T-cell (primary cell): ENCODE results near the gene CLCN2. TPM values are rescaled to one million over a fixed set of nuclear protein-coding genes. Genes with fewer than 3 reads are reported as not detected.
A peak's percentile ranks its signal among the peaks of the same experiment; 100 is the strongest.

Experiments
- ATAC-seq, 4 experiments: fragments of 200-7000 bp in 3 of 4; fragments of 150-1000 bp in 1 of 4; cut with Tn5 transposase; replicated peaks in 1 of 4; 1 replicate in 3 of 4; 2 replicates in 1 of 4; pipeline ENCODE4 v1.10.0; 2021; ENCODE audit warnings: moderate library complexity in 3 of 4, mild to moderate bottlenecking in 2 of 4, moderate number of reproducible peaks in 1 of 4
- CTCF ChIA-PET, 2 donors: fragments of 300-600 bp; sonication (Branson Sonifier 250); formaldehyde crosslinking; loops; one replicate each; lab custom pipeline; 2022; ENCODE audit warnings: antibody characterized with exemption in 2 of 2; lab: Charles Lee
- POLR2A ChIA-PET, 2 donors: fragments of 300-600 bp; sonication (Branson Sonifier 250); formaldehyde crosslinking; loops; one replicate each; lab custom pipeline; 2022; ENCODE audit warnings: antibody characterized with exemption in 2 of 2; lab: Charles Lee
- DNase-seq, 35 experiments: peaks; one replicate each; pipeline versions ENCODE4 v3.0.0 to v3.0.0-alpha.2; 2013 to 2023
- H3K27ac ChIP-seq: one replicate; pipeline ENCODE4 v1.5.1; 2013; ENCODE audit warnings: low read length
- H3K27me3 ChIP-seq, 2 experiments: replicated peaks in 1 of 2; 1 replicate in 1 of 2; 2 replicates in 1 of 2; pipeline versions ENCODE4 v1.6.1 to v1.7.0; 2013; ENCODE audit warnings: low read length in 1 of 2, mixed read lengths in 1 of 2; ENCODE audit not compliant: control insufficient read depth in 2 of 2, insufficient read depth in 2 of 2; ENCODE audit errors: extremely low read depth in 1 of 2
- H3K36me3 ChIP-seq, 2 donors: 1 replicate in 1 of 2; 2 replicates in 1 of 2; pipeline versions ENCODE4 v1.6.1 to v1.7.0; 2013; ENCODE audit warnings: low read length in 1 of 2; ENCODE audit not compliant: control insufficient read depth in 2 of 2, insufficient read depth in 1 of 2; ENCODE audit errors: extremely low read depth in 1 of 2
- H3K4me1 ChIP-seq, 2 experiments: 1 replicate in 1 of 2; 2 replicates in 1 of 2; pipeline versions ENCODE4 v1.6.1 to v1.7.0; 2013; ENCODE audit warnings: low read length in 2 of 2, mixed read lengths in 1 of 2; ENCODE audit not compliant: insufficient read depth in 2 of 2, control insufficient read depth in 1 of 2; ENCODE audit errors: extremely low read depth in 1 of 2
- H3K4me3 ChIP-seq, 2 donors: 1 replicate in 1 of 2; 2 replicates in 1 of 2; pipeline versions ENCODE4 v1.5.1 to v1.7.0; 2013; ENCODE audit warnings: mild to moderate bottlenecking in 2 of 2, low read length in 1 of 2, moderate library complexity in 1 of 2; ENCODE audit not compliant: control insufficient read depth in 1 of 2; ENCODE audit errors: extremely low read depth in 1 of 2
- H3K9me3 ChIP-seq: 2 replicates; pipeline ENCODE4 v1.7.0; 2013
- H3K27ac Mint-ChIP-seq, 2 donors: one replicate each; pipeline ENCODE4 v1.8.0; 2020 to 2021; ENCODE audit warnings: mild to moderate bottlenecking in 2 of 2, mixed read lengths in 2 of 2
- H3K27me3 Mint-ChIP-seq, 2 donors: one replicate each; pipeline ENCODE4 v1.8.0; 2021 to 2022; ENCODE audit warnings: mixed read lengths in 2 of 2
- H3K36me3 Mint-ChIP-seq: one replicate; pipeline ENCODE4 v1.8.0; 2021; ENCODE audit warnings: mixed read lengths
- H3K4me1 Mint-ChIP-seq, 3 donors: one replicate each; pipeline ENCODE4 v1.8.0; 2020 to 2022; ENCODE audit warnings: mixed read lengths in 3 of 3, mild to moderate bottlenecking in 1 of 3
- H3K4me3 Mint-ChIP-seq, 3 donors: one replicate each; pipeline ENCODE4 v1.8.0; 2020 to 2022; ENCODE audit warnings: mild to moderate bottlenecking in 3 of 3, mixed read lengths in 3 of 3, moderate library complexity in 3 of 3
- H3K9me3 Mint-ChIP-seq, 3 donors: one replicate each; pipeline ENCODE4 v1.8.0; 2020 to 2022; ENCODE audit warnings: mixed read lengths in 3 of 3
- WGBS: methylation state at CpG from one replicate; pipeline ENCODE4 v1.1.5; 2013; ENCODE audit warnings: missing lambda C conversion rate; ENCODE audit not compliant: insufficient coverage; 5-methylcytosine and 5-hydroxymethylcytosine counted together
- total RNA-seq, 35 experiments: library from RNA in 6 of 35; stranded (reverse) in 6 of 35; fragments of 120-200 nt in 1 of 35; gene quantifications; one replicate each; pipeline versions ENCODE4 v1.2.1 to v1.2.4 and lab custom pipeline; 2013 to 2026

Gene CLCN2
- total RNA-seq, 5 donors from 2014 or later (not counting 1 experiment from before 2014, with no cell fraction given): 3.2 to 5.9 (median 4.6) TPM

- Mint-ChIP-seq H3K4me3 (peak overlapping the region; percentile 63 to 75 (median 68)), H3K9me3 (no peaks in the 10 kb centered on the region), H3K4me1 (peaks cover 6 to 18% (median 12%) of the 10 kb centered on the region in 3 donors), H3K27ac (no peak overlapping the region), H3K36me3 (no peaks in the 10 kb centered on the region), H3K27me3 (peaks cover 51 to 74% of the 10 kb centered on the region in 2 donors)
- ChIA-PET POLR2A (interaction anchor here in 1 of 2 donors (0.6 kb wide), 1 partner anchor 17 kb away, joined by 3 read pairs; no protein-coding TSS in a partner anchor), CTCF (interaction anchor here in 1 of 2 donors (0.6 kb wide), 1 partner anchor 384 kb away, joined by 6 read pairs; no protein-coding TSS in a partner anchor)
- Histone ChIP-seq H3K4me1 (peaks cover 2 to 14% of the 10 kb centered on the region in 2 experiments), H3K27me3 (peaks cover 4 to 84% of the 10 kb centered on the region in 2 experiments), H3K27ac (no peak overlapping the region), H3K9me3 (no peaks in the 10 kb centered on the region), H3K36me3 (no peaks in the 10 kb centered on the region), H3K4me3 (peak overlapping the region; percentile 3 to 75)
- DNase-seq (no peak), ATAC-seq (peak in 3 of 4 experiments; percentile 29 to 38 (median 34))
- WGBS: 12% methylated on average over 38 of the region's 55 CpGs
Measured at GRCh38 chr3:184381261-184382224, 20.1 kb upstream of the CLCN2 start.

DNA sequence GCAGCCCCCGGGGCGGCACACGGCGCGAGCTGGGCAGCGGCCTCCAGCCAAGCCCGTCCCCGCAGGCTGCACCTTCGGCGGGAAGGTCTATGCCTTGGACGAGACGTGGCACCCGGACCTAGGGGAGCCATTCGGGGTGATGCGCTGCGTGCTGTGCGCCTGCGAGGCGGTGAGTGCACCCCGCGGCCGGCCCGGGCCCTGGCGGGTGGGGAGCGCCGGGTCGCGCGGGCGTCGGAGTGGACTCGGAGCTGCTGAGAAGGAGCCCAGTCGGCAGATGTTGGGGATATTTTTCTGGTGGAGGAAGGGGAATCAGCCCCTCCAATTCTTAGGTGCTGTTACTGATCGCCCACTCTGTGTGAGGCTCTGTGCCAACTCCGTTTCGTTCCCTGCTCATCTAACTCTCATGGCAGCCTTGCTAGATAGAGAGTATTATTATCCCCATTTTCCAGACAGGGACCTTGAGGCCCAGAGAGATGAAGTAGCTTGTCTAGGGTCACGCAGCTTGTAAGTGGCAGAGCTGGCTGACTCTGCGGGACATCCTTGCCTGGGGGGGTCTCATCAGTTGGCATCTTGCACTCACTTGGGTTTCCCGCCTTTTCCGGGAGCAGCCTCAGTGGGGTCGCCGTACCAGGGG, 19.3 kb upstream of the CLCN2 start:
- Mint-ChIP-seq H3K36me3 (no peaks in the 10 kb centered on the region), H3K27me3 (peaks cover 56 to 78% of the 10 kb centered on the region in 2 donors), H3K27ac (no peak overlapping the region), H3K4me3 (peak overlapping the region; percentile 63 to 75 (median 68)), H3K4me1 (peaks cover 6 to 18% (median 12%) of the 10 kb centered on the region in 3 donors), H3K9me3 (no peaks in the 10 kb centered on the region)
- H3K27me3 ChIP-seq: peaks cover 4 to 84% of the 10 kb centered on the region in 2 experiments
- peak overlapping the region; percentile 15 to 75 for H3K4me3 ChIP-seq
- no peaks in the 10 kb centered on the region for H3K9me3 ChIP-seq
- ATAC-seq (peak; percentile 45 to 72 (median 50)), DNase-seq (peak in 3 of 35 experiments; percentile 18 to 35 (median 31))
- peaks cover 2 to 14% of the 10 kb centered on the region in 2 experiments for H3K4me1 ChIP-seq
- WGBS: 8% methylated on average over 32 of the region's 42 CpGs
- CTCF ChIA-PET: interaction anchor here in 1 of 2 donors (0.6 kb wide), 1 partner anchor 385 kb away, joined by 6 read pairs; no protein-coding TSS in a partner anchor
- no peak overlapping the region for H3K27ac ChIP-seq
- H3K36me3 ChIP-seq: no peaks in the 10 kb centered on the region
- POLR2A ChIA-PET: interaction anchor here in 1 of 2 donors (0.6 kb wide), 1 partner anchor 17 kb away, joined by 3 read pairs; no protein-coding TSS in a partner anchor

GRCh38 chr3:184380185-184380626, 18.8 kb upstream of the CLCN2 start:
- Histone ChIP-seq H3K27ac (no peak overlapping the region), H3K9me3 (no peaks in the 10 kb centered on the region), H3K36me3 (no peaks in the 10 kb centered on the region), H3K4me1 (peaks cover 2 to 14% of the 10 kb centered on the region in 2 experiments), H3K27me3 (peaks cover 4 to 82% of the 10 kb centered on the region in 2 experiments), H3K4me3 (no peak overlapping the region)
- no peak overlapping the region for H3K27ac Mint-ChIP-seq
- H3K4me3 Mint-ChIP-seq: peak overlapping the region in 1 of 3 donors; percentile 68
- WGBS: 1% methylated on average over 47 of the region's 62 CpGs
- CTCF ChIA-PET: no interaction called here
- peaks cover 60 to 77% of the 10 kb centered on the region in 2 donors for H3K27me3 Mint-ChIP-seq
- H3K36me3 Mint-ChIP-seq: no peaks in the 10 kb centered on the region
- no peaks in the 10 kb centered on the region for H3K9me3 Mint-ChIP-seq
- peak in 4 of 35 experiments; percentile 9 to 36 (median 26) for DNase-seq
- peaks cover 6 to 18% (median 12%) of the 10 kb centered on the region in 3 donors for H3K4me1 Mint-ChIP-seq
- POLR2A ChIA-PET: no interaction called here
- peak; percentile 41 to 55 (median 46) for ATAC-seq

GRCh38 chr3:184379358-184380184, 18.2 kb upstream of the CLCN2 start, which contains the start of gene CHRD:
Gene CHRD (plus strand): TSS chr3:184380054. CDS start chr3:184380319, 265 bp downstream.
- no peaks in the 10 kb centered on the region for H3K9me3 Mint-ChIP-seq
- H3K4me3 ChIP-seq: peak within 1 kb of the TSS; percentile 15 to 75
- H3K27ac ChIP-seq: no peak within 1 kb of the TSS
- peaks cover 4 to 75% of the 10 kb centered on the region in 2 experiments for H3K27me3 ChIP-seq
- H3K27ac Mint-ChIP-seq: peak within 1 kb of the TSS in 1 of 2 donors; percentile 63
- H3K4me1 ChIP-seq: peaks cover 2 to 14% of the 10 kb centered on the region in 2 experiments
- H3K36me3 Mint-ChIP-seq: no peaks in the 10 kb centered on the region
- H3K36me3 ChIP-seq: no peaks in the 10 kb centered on the region
- H3K9me3 ChIP-seq: no peaks in the 10 kb centered on the region
- peaks cover 57 to 71% of the 10 kb centered on the region in 2 donors for H3K27me3 Mint-ChIP-seq
- ChIA-PET POLR2A (no interaction called here), CTCF (no interaction called here)
- peaks cover 6 to 18% (median 12%) of the 10 kb centered on the region in 3 donors for H3K4me1 Mint-ChIP-seq
- ATAC-seq (no peak), DNase-seq (no peak)
- 20% methylated on average over 47 of the region's 71 CpGs for WGBS
- peak within 1 kb of the TSS; percentile 63 to 77 (median 76) for H3K4me3 Mint-ChIP-seq

- H3K36me3 Mint-ChIP-seq: no peaks in the 10 kb centered on the region
- Histone ChIP-seq H3K27ac (no peak overlapping the region), H3K9me3 (no peaks in the 10 kb centered on the region), H3K4me1 (peaks cover 2 to 14% of the 10 kb centered on the region in 2 experiments), H3K36me3 (no peaks in the 10 kb centered on the region), H3K4me3 (no peak overlapping the region), H3K27me3 (peaks cover 4 to 68% of the 10 kb centered on the region in 2 experiments)
- no peak for DNase-seq
- 84% methylated on average over 10 of the region's 10 CpGs for WGBS
- H3K27me3 Mint-ChIP-seq: peaks cover 49 to 64% of the 10 kb centered on the region in 2 donors
- no peak for ATAC-seq
- H3K4me1 Mint-ChIP-seq: peaks cover 6 to 18% (median 12%) of the 10 kb centered on the region in 3 donors
- peak overlapping the region in 1 of 2 donors; percentile 63 for H3K27ac Mint-ChIP-seq
- H3K4me3 Mint-ChIP-seq: peak overlapping the region; percentile 61 to 77 (median 76)
- ChIA-PET POLR2A (no interaction called here), CTCF (interaction anchor here in 1 of 2 donors (0.6 kb wide), 1 partner anchor 41 kb away, joined by 5 read pairs; no protein-coding TSS in a partner anchor)
- H3K9me3 Mint-ChIP-seq: no peaks in the 10 kb centered on the region
Measured at GRCh38 chr3:184378651-184379357, 17.4 kb upstream of the CLCN2 start.
